ENCODE results near the gene CIRBP.

The CIRBP gene

DNA sequence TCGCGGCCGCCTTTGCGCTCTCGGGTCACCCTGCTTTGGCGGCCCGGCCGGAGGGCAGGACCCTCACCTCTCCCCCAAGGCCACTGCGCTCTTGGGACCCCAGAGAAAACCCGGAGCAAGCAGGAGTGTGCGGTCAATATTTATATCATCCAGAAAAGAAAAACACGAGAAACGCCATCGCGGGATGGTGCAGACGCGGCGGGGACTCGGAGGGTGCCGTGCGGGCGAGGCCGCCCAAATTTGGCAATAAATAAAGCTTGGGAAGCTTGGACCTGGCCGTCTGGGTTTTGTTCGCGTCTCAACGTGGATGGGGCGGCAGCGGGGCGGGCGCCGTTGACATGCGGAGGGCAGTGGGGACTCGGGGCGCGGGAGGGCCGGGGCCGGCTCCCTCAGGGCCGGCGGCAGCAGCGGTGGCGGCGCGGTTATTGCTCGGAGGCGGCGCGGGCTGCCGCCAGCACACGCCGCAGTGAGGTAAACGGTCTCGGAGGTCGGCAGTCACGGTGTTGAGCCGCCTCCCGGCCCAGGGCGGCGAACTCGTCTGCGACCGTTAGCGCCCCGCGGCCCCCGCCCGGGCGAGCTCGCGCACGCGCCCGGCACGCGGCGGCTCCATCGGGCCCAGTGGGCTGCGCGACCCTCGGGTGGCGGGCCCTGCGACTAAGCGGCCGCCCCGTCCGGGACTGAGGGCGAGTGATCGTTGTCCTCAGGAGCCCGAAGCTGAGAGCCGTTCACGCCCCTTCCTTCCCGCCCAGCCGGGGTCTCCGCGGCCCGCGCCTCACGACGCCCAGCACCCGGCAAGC lies 40.8 kb upstream of the CIRBP start:
- TF ChIP-seq CEBPB (IDR thresholded peaks at IDR 0.05) (no peak), EGR1 (IDR thresholded peaks at IDR 0.05) (no peak), YY1 (IDR thresholded peaks at IDR 0.05; ENCODE audit: low read depth) (no peak), EP300 (IDR thresholded peaks at IDR 0.05; ENCODE audit: borderline replicate concordance) (no peak), FOXM1 (IDR thresholded peaks at IDR 0.05; ENCODE audit: borderline replicate concordance, low read depth) (no peak), RAD21 (IDR thresholded peaks at IDR 0.05; ENCODE audit: low read depth) (no peak), TEAD4 (IDR thresholded peaks at IDR 0.05) (no peak), CREB1 (IDR thresholded peaks at IDR 0.05; ENCODE audit: low read depth) (no peak), ZBTB7A (IDR thresholded peaks at IDR 0.05; ENCODE audit: low read depth) (no peak), TAF1 (IDR thresholded peaks at IDR 0.05; ENCODE audit: low read depth) (no peak), TCF12 (IDR thresholded peaks at IDR 0.05; ENCODE audit: low read depth) (no peak), NFIC (IDR thresholded peaks at IDR 0.05) (no peak)
- TF ChIP-seq, protein P1, sequence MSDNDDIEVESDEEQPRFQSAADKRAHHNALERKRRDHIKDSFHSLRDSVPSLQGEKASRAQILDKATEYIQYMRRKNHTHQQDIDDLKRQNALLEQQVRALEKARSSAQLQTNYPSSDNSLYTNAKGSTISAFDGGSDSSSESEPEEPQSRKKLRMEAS (IDR thresholded peaks at IDR 0.05) = no peak
- TF ChIP-seq, protein P2, sequence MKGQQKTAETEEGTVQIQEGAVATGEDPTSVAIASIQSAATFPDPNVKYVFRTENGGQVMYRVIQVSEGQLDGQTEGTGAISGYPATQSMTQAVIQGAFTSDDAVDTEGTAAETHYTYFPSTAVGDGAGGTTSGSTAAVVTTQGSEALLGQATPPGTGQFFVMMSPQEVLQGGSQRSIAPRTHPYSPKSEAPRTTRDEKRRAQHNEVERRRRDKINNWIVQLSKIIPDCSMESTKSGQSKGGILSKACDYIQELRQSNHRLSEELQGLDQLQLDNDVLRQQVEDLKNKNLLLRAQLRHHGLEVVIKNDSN (IDR thresholded peaks at IDR 0.05) = no peak
- TF ChIP-seq, protein P3, sequence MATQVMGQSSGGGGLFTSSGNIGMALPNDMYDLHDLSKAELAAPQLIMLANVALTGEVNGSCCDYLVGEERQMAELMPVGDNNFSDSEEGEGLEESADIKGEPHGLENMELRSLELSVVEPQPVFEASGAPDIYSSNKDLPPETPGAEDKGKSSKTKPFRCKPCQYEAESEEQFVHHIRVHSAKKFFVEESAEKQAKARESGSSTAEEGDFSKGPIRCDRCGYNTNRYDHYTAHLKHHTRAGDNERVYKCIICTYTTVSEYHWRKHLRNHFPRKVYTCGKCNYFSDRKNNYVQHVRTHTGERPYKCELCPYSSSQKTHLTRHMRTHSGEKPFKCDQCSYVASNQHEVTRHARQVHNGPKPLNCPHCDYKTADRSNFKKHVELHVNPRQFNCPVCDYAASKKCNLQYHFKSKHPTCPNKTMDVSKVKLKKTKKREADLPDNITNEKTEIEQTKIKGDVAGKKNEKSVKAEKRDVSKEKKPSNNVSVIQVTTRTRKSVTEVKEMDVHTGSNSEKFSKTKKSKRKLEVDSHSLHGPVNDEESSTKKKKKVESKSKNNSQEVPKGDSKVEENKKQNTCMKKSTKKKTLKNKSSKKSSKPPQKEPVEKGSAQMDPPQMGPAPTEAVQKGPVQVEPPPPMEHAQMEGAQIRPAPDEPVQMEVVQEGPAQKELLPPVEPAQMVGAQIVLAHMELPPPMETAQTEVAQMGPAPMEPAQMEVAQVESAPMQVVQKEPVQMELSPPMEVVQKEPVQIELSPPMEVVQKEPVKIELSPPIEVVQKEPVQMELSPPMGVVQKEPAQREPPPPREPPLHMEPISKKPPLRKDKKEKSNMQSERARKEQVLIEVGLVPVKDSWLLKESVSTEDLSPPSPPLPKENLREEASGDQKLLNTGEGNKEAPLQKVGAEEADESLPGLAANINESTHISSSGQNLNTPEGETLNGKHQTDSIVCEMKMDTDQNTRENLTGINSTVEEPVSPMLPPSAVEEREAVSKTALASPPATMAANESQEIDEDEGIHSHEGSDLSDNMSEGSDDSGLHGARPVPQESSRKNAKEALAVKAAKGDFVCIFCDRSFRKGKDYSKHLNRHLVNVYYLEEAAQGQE (IDR thresholded peaks at IDR 0.05; ENCODE audit: low read depth) = no peak

DNA sequence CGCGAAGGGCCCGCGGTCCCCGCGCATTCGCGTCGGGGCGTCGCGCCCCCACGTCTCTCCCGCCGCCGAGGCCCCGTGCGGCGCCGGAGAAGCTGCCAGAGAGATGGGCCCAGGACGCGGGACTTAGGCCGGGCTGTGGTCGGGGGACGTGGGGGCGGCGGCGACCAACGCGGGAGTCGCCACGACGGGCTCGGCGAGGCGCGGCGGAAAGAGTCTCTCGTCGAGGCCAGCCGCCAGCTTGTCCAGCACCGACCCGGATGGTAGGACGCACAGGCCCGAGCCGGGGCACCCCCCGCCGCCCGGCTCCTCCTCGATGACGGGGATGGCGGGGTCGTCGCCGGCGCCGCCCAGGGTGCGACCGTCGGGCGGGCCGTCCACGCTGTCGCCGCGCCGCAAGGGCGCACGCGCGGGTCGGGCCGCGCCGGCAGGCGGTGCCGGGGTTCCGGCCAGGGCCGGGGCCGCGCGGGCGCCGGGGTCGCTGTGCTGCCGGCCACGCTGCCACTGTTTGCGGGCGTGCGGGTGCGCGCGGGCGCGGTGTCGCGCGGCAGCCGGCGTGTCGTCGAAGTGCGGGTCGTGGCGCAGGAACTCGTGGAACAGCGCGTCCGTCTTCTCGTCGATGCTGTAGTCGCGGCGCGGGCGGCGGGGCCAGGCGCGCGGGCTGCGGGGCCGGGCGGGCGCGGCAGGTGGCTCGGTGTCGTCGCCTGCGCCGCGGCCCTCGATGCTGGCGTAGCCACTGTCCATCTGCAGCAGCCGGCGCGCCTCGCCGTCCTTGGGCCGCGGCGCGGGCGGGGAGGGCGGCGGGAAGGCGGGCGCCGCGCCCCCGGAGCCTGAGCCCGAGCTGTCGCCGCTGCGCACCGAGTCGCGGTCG lies 39.8 kb upstream of the CIRBP start:
- no peak for TF ChIP-seq TCF12 (IDR thresholded peaks at IDR 0.05; ENCODE audit: low read depth)

DNA sequence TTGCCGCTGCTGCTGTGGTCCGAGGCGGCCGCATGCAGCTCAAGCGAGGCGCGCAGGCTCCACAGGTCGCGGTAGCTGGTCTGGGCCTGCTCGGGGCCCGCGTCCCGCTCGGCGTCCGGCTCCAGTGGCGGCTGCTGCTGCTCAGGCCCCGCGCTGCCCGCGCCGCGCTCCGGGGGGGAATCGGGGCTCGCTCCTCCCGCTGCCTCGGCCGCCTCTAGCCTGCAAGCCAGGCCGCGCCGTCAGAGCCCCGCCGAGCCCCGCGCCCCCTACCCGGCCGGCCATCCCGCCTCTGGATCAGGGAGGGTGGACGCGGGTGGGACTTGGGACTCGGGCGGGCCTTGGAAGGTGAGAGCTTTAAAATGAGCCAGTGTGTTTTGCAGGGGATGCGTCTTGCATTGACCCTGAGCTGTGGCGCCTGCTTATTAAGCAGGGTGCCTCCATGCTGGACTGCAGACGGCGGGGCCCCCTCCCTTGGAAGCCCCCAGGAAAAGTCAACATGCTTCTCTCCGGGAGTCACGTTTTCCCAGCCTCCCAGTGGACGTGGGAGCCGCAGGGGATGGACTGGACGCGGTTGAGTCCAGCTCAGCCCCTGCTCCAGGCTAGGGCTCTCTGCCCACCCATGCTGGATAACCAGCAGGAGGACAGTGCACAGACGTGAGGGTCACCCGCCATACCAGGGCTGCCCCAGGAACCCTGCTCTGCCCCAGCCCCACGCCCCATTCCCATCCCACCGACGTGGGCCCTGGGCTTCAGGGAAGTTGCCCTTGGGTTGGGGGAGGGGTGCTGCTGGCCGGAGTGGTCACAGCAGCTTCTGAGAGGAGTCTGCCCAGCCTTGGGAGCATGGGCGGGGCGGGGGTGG lies 39.0 kb upstream of the CIRBP start:
- TF ChIP-seq, protein P3 (IDR thresholded peaks at IDR 0.05; ENCODE audit: low read depth) = no peak
- TF ChIP-seq, protein P2 (IDR thresholded peaks at IDR 0.05) = no peak
- TF ChIP-seq EP300 (IDR thresholded peaks at IDR 0.05; ENCODE audit: borderline replicate concordance) = no peak
- TF ChIP-seq TCF12 (IDR thresholded peaks at IDR 0.05; ENCODE audit: low read depth) = no peak
- no peak for TF ChIP-seq CEBPB (IDR thresholded peaks at IDR 0.05)
- TF ChIP-seq CREB1 (IDR thresholded peaks at IDR 0.05; ENCODE audit: low read depth) = no peak
- no peak for TF ChIP-seq TAF1 (IDR thresholded peaks at IDR 0.05; ENCODE audit: low read depth)
- TF ChIP-seq TEAD4 (IDR thresholded peaks at IDR 0.05) = no peak

DNA sequence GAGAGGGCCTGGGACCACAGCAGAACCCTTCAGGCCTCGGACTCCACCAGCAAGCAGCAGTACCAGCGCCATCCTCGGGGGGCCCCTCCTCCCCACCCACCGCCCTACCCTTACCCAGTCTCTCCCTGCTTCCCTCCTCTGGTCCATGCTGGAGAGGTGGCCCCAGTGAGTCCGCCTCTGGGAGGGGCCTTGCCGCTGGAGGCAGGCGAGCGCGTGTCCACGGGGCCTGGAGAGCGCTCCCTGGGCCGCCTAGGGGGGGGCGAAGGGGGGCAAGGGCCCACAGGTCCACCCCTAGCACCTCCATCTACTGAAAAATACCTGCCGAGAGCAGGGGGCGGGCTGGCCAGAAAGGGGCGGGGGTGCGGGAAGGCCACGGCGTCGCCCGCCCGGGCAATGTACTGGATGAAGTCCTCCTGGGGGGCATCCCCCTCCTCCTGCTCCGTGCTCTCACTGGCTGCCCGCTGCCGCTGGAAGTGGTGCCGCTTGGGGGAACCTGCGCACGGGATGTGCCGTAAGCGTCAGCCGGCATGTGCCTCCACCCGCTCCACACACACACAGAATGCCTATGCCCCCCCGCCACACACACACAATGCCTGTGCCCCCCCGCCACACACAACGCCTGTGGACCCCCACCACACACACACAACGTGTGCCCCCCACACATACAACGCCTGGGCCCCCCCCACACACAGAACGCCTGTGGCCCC lies 38.2 kb upstream of the CIRBP start:
- TF ChIP-seq CREB1 (IDR thresholded peaks at IDR 0.05; ENCODE audit: low read depth) (no peak), RAD21 (IDR thresholded peaks at IDR 0.05; ENCODE audit: low read depth) (no peak), TAF1 (IDR thresholded peaks at IDR 0.05; ENCODE audit: low read depth) (no peak), NFIC (IDR thresholded peaks at IDR 0.05) (no peak), FOXM1 (IDR thresholded peaks at IDR 0.05; ENCODE audit: borderline replicate concordance, low read depth) (no peak), YY1 (IDR thresholded peaks at IDR 0.05; ENCODE audit: low read depth) (no peak), TCF12 (IDR thresholded peaks at IDR 0.05; ENCODE audit: low read depth) (no peak), EGR1 (IDR thresholded peaks at IDR 0.05) (no peak), ZBTB7A (IDR thresholded peaks at IDR 0.05; ENCODE audit: low read depth) (no peak; the same call in 1 of the 2 replicates), CEBPB (IDR thresholded peaks at IDR 0.05) (no peak), TEAD4 (IDR thresholded peaks at IDR 0.05) (no peak), EP300 (IDR thresholded peaks at IDR 0.05; ENCODE audit: borderline replicate concordance) (no peak)
- TF ChIP-seq, protein P1 (IDR thresholded peaks at IDR 0.05) = no peak
- TF ChIP-seq, protein P2 (IDR thresholded peaks at IDR 0.05) = no peak
- TF ChIP-seq, protein P3 (IDR thresholded peaks at IDR 0.05; ENCODE audit: low read depth) = no peak

All from Ishikawa (cell line).